ENCODE data around the gene SDK2.

- TF ChIP-seq EZH2 (IDR thresholded peaks at IDR 0.05; ENCODE audit: low read depth, unreplicated experiment) (no peak), CTCF (conservative IDR thresholded peaks at IDR 0.05; ENCODE audit: low read depth in 2 of 2) (no peak), ETS1 (IDR thresholded peaks at IDR 0.05) (no peak), EZH2phosphoT487 (IDR thresholded peaks at IDR 0.05; ENCODE audit: unreplicated experiment) (no peak), POLR2AphosphoS5 (IDR thresholded peaks at IDR 0.05; ENCODE audit: low read depth) (no peak), REST (IDR thresholded peaks at IDR 0.05; ENCODE audit: unreplicated experiment) (no peak)
These were observed 55.4 kb downstream of the SDK2 start for GRCh38 chr17:73588891-73589290.
